ENCODE data around the gene DNAH3.
"Not testable (repeated sequence)": the region's sequence is repeated elsewhere in the genome, so short reads cannot be mapped to it uniquely, and the experiment has no call there.

DNAH3 gene

GRCh38 chr16:20984019-20984418, 166.6 kb downstream of the DNAH3 start:
- no peak for DNase-seq

GRCh38 chr16:20976576-20976975, 174.1 kb downstream of the DNAH3 start:
- DNase-seq, result no peak

GRCh38 chr16:20973201-20973600, 177.4 kb downstream of the DNAH3 start:
- not testable (repeated sequence) for DNase-seq

DNA sequence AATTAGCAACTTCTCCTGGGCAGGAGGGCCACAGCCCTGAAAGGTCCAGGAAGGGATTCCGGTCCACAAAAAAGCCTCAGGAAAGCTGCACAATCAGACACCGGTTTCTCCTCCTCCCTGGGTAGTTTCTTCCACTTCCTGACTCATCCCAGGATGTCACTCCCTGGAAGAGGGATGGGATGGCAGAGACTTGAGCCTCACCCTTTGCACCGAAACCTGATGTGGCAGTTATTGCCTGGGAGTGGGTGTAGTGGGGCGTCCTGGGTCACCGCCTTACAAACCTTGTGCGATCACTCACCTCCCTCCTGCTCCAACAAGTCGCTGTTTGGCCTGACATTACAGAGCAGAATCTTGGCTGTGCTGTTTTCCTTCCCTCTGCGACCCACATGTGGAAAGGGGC, 179.2 kb downstream of the DNAH3 start:
- DNase-seq, result no peak

- DNase-seq, result no peak
Measured at GRCh38 chr16:20969386-20969785, 181.3 kb downstream of the DNAH3 start.

DNA sequence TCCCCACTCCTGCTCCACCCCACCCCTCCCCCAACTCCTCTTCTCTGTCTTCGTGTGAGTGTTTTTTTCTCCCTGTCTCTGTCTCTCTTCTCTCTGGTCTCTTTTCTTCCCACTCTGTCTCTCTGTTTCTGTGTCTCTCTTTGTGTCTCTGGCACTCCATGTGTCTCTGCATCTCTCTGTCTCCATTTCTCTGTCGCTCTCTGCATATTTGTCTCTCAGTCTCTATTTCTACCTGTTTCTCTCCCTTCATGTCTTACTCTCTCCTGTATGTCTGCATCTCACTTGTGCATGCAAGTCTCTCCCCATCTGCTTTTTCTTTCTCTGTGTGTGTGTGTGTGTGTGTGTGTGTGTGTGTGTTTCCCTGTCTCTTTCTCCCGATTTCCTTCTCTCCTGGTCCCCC, 181.9 kb downstream of the DNAH3 start:
- DNase-seq, result no peak

GRCh38 chr16:20960899-20961298, 189.7 kb downstream of the DNAH3 start:
- DNase-seq, result no peak

GRCh38 chr16:20957153-20957552, 193.5 kb downstream of the DNAH3 start:
- DNase-seq, result no peak

DNA sequence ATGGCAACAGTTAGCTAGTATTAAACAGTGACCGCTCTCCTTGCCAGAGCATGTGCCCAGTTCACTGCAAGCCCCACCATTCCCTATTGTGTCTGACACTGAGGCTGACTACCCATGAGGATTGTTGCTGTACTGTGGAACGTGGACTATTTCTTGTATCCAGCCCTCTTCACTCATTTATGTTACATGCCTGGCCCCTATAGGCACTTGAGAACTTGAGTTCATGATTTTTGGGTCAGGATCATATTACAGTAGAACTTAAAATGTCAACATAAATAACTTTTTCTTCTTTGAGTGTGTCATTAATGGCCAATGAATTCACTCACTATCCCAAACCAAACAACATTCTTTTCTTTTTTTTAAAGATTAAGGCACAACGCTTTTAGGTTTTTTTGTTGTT, 194.3 kb downstream of the DNAH3 start:
- no peak for DNase-seq

DNA sequence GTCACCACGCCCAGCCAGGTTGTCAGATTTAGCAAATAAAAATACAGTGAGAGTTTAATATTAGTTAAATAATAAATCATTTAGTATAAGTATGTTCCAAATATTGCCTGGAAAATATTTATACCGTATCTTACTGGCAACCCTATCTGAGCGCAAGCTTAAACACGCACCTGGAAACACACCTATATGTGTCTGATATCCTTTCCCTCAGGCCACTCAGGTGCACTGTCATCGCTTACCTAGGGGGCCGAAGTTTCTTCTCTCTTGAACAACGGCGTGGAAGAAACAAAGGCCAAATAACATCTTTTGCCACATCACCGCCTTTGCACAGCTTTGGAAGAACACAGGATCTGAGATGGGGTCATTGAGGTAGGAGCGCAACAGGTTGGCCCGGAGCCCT, 196.1 kb downstream of the DNAH3 start:
- no peak for DNase-seq

- DNase-seq, result peak; percentile 22
Measured at GRCh38 chr16:20952139-20952920, 198.3 kb downstream of the DNAH3 start.

DNA sequence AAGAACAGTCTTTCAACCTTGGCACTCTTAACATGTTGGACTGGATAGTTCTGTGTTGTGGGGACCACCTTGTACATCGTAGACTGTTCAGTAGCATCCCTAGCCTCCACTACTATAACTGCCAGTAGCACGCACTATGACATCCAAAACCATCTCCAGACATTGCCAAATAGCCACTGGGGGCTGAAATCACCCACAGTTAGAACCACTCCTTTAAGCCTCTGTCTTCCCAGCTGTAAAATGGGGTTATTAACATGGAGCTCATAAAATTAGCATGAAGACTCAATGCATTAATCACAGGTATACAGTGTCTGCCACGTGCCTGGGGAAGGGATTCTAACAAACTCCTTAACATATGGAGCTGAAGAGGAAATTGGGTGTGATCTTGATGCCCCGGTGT, 200.4 kb downstream of the DNAH3 start:
- no peak for DNase-seq

GRCh38 chr16:20949660-20950059, 201.0 kb downstream of the DNAH3 start:
- no peak for DNase-seq

GRCh38 chr16:20948444-20948843, 202.2 kb downstream of the DNAH3 start:
- DNase-seq, result no peak

GRCh38 chr16:20946015-20946629, 204.5 kb downstream of the DNAH3 start:
- no peak for DNase-seq

DNA sequence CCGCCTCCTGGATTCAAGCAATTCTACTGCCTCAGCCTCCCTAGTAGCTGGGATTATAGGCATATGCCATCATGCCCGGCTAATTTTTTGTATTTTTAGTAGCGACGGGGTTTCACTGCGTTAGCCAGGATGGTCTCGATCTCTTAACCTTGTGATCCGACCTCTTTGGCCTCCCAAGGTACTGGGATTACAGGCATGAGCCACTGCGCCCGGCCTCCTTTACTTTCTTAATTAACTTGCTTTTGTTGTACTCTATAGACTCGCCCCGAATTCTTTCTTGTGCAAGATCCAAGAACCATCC, 205.1 kb downstream of the DNAH3 start:
- not testable (repeated sequence) for DNase-seq

GRCh38 chr16:20944861-20945574, 205.6 kb downstream of the DNAH3 start:
- DNase-seq, result no peak

GRCh38 chr16:20942256-20942655, 208.4 kb downstream of the DNAH3 start:
- no peak for DNase-seq

GRCh38 chr16:20941636-20941926, 209.1 kb downstream of the DNAH3 start:
- no peak for DNase-seq

- no peak for DNase-seq
Measured at GRCh38 chr16:20940871-20941635, 209.6 kb downstream of the DNAH3 start.

DNA sequence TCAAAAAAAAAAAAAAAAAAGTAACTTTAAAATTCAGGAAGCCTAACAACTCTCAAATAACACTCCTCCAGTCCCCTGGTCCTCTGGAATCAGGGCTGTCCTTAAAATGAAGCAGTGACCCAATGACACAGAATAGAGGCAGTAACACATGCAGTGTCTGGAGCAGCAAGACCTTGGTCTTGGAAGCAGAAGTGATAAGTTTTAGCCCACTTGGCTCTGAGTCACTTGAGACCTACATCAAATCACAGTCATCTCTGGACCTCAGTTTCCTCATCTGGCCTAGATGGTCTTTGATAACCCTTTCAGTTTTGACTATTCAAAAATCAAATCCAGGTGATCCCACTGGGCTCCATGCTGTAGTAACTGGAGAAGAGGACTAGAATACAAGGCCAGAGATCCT, 211.0 kb downstream of the DNAH3 start:
- no peak for DNase-seq

DNA sequence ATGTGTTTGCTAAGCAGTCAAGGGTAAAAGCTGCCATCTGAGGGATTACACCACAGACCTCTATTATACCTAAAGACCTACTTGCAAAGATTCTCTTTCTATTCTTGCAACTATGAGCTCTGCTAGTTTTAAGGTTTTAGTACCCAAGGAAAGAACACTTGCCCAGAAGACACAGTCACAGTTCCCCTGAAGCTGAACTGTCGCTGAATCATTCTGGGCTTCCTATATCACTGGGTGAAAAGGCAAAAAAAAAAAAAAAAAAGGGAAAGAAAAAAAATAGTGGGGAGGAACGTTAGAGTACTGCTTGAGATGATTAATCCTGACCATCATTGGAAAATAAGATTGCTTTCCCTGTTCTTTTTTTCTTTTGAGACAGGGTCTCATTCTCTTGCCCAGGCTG, 212.2 kb downstream of the DNAH3 start:
- DNase-seq, result no peak

GRCh38 chr16:20937736-20938135, 212.9 kb downstream of the DNAH3 start:
- no peak for DNase-seq

GRCh38 chr16:20933589-20933988, 217.1 kb downstream of the DNAH3 start:
- DNase-seq, result no peak
